B cell (primary cell): ENCODE results near the gene ZBTB34.

ENCODE experiments used
- EZH2 ChIP-seq: IDR thresholded peaks from 2 replicates; pipeline ENCODE4 v1.6.1; 2012; ENCODE audit warnings: borderline replicate concordance, low read depth, mild to moderate bottlenecking, moderate library complexity, low read length; ENCODE audit not compliant: insufficient read depth, poor library complexity, severe bottlenecking
- TF ChIP-seq, protein P1 (sequence below): fragments of 200-600 bp; IDR thresholded peaks from one replicate; pipeline ENCODE4 v1.8.0; 2022; ENCODE audit warnings: antibody characterized with exemption, mild to moderate bottlenecking

GRCh38 chr9:126813072-126813471 lies 47.4 kb upstream of the ZBTB34 start:
- TF ChIP-seq, protein P1, sequence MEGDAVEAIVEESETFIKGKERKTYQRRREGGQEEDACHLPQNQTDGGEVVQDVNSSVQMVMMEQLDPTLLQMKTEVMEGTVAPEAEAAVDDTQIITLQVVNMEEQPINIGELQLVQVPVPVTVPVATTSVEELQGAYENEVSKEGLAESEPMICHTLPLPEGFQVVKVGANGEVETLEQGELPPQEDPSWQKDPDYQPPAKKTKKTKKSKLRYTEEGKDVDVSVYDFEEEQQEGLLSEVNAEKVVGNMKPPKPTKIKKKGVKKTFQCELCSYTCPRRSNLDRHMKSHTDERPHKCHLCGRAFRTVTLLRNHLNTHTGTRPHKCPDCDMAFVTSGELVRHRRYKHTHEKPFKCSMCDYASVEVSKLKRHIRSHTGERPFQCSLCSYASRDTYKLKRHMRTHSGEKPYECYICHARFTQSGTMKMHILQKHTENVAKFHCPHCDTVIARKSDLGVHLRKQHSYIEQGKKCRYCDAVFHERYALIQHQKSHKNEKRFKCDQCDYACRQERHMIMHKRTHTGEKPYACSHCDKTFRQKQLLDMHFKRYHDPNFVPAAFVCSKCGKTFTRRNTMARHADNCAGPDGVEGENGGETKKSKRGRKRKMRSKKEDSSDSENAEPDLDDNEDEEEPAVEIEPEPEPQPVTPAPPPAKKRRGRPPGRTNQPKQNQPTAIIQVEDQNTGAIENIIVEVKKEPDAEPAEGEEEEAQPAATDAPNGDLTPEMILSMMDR = no peak
- no peak for TF ChIP-seq EZH2
